K562 (cell line): ENCODE results near the gene TEX38. TPM values are rescaled to one million over a fixed set of nuclear protein-coding genes. Genes with fewer than 3 reads are reported as not detected.

Source experiments
- CHD1 ChIP-seq: fragments of 200-600 bp; sonication (generic); IDR thresholded peaks from one replicate; pipeline ENCODE4 v1.6.1; 2012; ENCODE audit warnings: mild to moderate bottlenecking, moderate library complexity, low read length, inconsistent platforms
- CREM ChIP-seq: IDR thresholded peaks from 2 replicates; pipeline ENCODE4 v1.6.1; 2014; ENCODE audit warnings: antibody characterized with exemption, low read depth
- FOS ChIP-seq: IDR thresholded peaks from 3 replicates; pipeline ENCODE4 v1.6.1; 2011; ENCODE audit not compliant: insufficient read length; ENCODE audit errors: extremely low read depth
- ID3 ChIP-seq, 2 experiments: fragments of 250-450 bp in 1 of 2; fragments of 450-650 bp in 1 of 2; sonication (Bioruptor Pico) in 1 of 2; IDR thresholded peaks; 2 replicates each; pipeline versions ENCODE4 v1.6.1 to v1.8.0; 2016 to 2021; ENCODE audit warnings: mild to moderate bottlenecking in 2 of 2, moderate library complexity in 2 of 2, missing compliant biosample characterization in 1 of 2, missing genetic modification characterization in 1 of 2
- NELFE ChIP-seq: IDR thresholded peaks from 2 replicates; pipeline ENCODE4 v1.6.1; 2011; ENCODE audit warnings: mild to moderate bottlenecking; ENCODE audit not compliant: insufficient read depth, insufficient read length
- PCBP1 ChIP-seq: fragments of 200-400 bp; formaldehyde crosslinking; IDR thresholded peaks from 2 replicates; pipeline ENCODE4 v1.6.1; 2018; ENCODE audit warnings: mild to moderate bottlenecking, low read depth, low read length; ENCODE audit not compliant: poor library complexity, severe bottlenecking
- POLR2AphosphoS2 ChIP-seq: IDR thresholded peaks from 2 replicates; pipeline ENCODE4 v1.6.1; 2012; ENCODE audit warnings: low read length, improper control_type of control experiment
- SMAD1 ChIP-seq: fragments of 150-350 bp; IDR thresholded peaks from 2 replicates; pipeline ENCODE4 v1.6.1; 2014; ENCODE audit warnings: low read length, low read depth; ENCODE audit not compliant: partially characterized antibody
- TEAD4 ChIP-seq, 2 experiments: sonication (generic) in 1 of 2; formaldehyde crosslinking in 1 of 2; IDR thresholded peaks; 2 replicates each; pipeline versions ENCODE4 v1.6.1 to v1.8.0; 2012 to 2022; ENCODE audit warnings: borderline replicate concordance in 1 of 2, inconsistent platforms in 1 of 2, low read length in 1 of 2, mild to moderate bottlenecking in 1 of 2, missing genetic modification reagents in 1 of 2
- ZFP36 ChIP-seq: fragments of 150-350 bp; IDR thresholded peaks from 2 replicates; pipeline ENCODE4 v1.6.1; 2018; ENCODE audit warnings: low read length, low read depth; ENCODE audit not compliant: partially characterized antibody
- ZNF239 ChIP-seq: fragments of 250-450 bp; sonication (Bioruptor Pico); IDR thresholded peaks from 2 replicates; pipeline ENCODE4 v1.4.0; 2020; ENCODE audit warnings: mild to moderate bottlenecking
- ZNF395 ChIP-seq: fragments of 200-800 bp; sonication (Bioruptor generic); IDR thresholded peaks from 2 replicates; pipeline ENCODE4 v1.6.1; 2017; ENCODE audit warnings: missing genetic modification characterization, missing compliant biosample characterization
- polyA plus RNA-seq, 8 experiments: library from polyadenylated mRNA; depleted of rRNA in 4 of 8; stranded (reverse) in 5 of 8; unstranded in 3 of 8; fragments of >200 nt; fragmentation: Nextera tagmentation in 2 of 8; fragmentation: Illumina TruSeq in 1 of 8; extraction: Ambion mirVana in 2 of 8; extraction: Trizol in 1 of 8; gene quantifications; 2 replicates each; pipeline versions ENCODE4 v1.2.1 to v1.2.3, GENCODE V29; 2011 to 2014; ENCODE audit warnings: inconsistent platforms in 1 of 8, missing spikeins in 1 of 8
- total RNA-seq, 7 experiments: library from RNA; depleted of rRNA in 6 of 7; stranded (reverse); fragments of >200 nt in 6 of 7; fragmentation: Illumina TruSeq in 2 of 7; extraction: Trizol in 2 of 7; gene quantifications; 2 replicates each; pipeline versions ENCODE4 v1.2.1 to v1.2.3, GENCODE V29; 2011 to 2021; ENCODE audit warnings: low replicate concordance in 1 of 7
- TF ChIP-seq, protein P1 (sequence below): sonication (generic); formaldehyde crosslinking; IDR thresholded peaks from 2 replicates; pipeline ENCODE4 v1.9.0; 2022; ENCODE audit warnings: mild to moderate bottlenecking, missing genetic modification reagents
- TF ChIP-seq, protein P2 (sequence below): fragments of 450-650 bp; IDR thresholded peaks from 2 replicates; pipeline ENCODE4 v1.6.1; 2018; ENCODE audit not compliant: partially characterized antibody
- TF ChIP-seq, protein P3 (sequence below), 2 experiments: fragments of 450-650 bp in 1 of 2; IDR thresholded peaks; 2 replicates each; pipeline ENCODE4 v1.6.1; 2011 to 2017; ENCODE audit warnings: low read depth in 2 of 2, antibody characterized with exemption in 1 of 2, borderline replicate concordance in 1 of 2, low read length in 1 of 2, mild to moderate bottlenecking in 1 of 2, mixed read lengths in 1 of 2; ENCODE audit not compliant: control insufficient read depth in 1 of 2

TEX38 gene
- total and polyA plus RNA-seq, 9 of the 15 experiments (the other 6 are each of a cell fraction or from before 2014, with no cell fraction given) = not detected

DNA sequence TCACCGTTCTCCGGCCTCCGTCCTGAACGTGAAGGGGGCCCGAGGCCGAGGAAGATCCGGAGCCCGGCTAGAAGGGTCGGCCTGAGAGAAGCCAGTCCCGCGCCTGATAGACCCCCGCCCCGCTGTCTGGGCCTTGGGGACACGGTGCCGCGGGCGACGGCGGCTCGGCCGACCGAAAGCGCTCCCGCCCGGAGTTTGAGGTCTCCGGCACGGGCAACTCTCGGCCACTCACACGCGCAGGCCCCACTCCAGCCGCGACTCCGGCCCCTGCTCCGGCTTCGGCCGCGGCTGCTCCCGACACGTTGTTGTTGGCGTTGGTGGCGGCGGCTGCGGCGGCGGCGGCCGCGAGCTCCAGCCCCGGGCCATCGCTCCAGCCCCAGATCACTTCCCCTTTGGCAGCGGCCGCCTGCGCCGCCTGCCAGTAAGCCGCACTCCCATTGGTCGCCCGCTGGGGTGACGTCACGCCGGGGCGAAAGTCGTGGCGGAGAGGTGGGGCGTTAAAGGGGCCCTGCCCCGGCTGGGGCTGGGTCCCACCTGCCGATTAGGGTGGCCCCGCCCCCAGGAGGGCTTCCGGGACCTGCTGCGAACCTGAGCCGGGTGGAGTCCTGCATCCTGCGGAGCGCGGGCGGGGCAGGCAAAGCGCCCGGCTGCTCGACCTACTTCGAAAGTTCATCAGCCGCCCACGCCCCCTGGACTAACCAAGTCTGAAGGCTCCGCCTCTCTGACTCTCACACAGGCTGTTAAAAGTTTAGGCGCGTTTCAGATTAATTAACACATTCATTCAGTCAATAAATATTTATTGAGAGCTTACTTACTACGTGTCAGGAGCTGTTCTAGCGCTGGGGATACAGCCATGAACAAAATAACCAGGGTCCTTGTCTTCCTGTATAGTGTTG lies 47.3 kb downstream of the TEX38 start, which contains the start of gene EFCAB14 (continued):
- TF ChIP-seq CREM (peak; percentile 98), TEAD4 (IDR thresholded peaks at IDR 0.05; ENCODE audit: low read length) (no peak), TEAD4 (CRISPR knock-in tag; IDR thresholded peaks at IDR 0.05; ENCODE audit: borderline replicate concordance) (no peak), PCBP1 (peak; percentile 76), CHD1 (peak; percentile 47), ID3 (CRISPR knock-in tag; IDR thresholded peaks at IDR 0.05) (no peak), ID3 (tag; IDR thresholded peaks at IDR 0.05) (0 out of 2 replicates have a peak, but pooled peaks have one; percentile 24), ZNF395 (peak; percentile 76; the same call in 1 of the 2 replicates), SMAD1 (peak; percentile 57), ZFP36 (no peak), POLR2AphosphoS2 (no peak), ZNF239 (CRISPR knock-in tag) (no peak), NELFE (no peak), FOS (peak; percentile 89)
- TF ChIP-seq, protein P1, sequence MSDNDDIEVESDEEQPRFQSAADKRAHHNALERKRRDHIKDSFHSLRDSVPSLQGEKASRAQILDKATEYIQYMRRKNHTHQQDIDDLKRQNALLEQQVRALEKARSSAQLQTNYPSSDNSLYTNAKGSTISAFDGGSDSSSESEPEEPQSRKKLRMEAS (CRISPR knock-in tag) = peak; percentile 97
- TF ChIP-seq, protein P2, sequence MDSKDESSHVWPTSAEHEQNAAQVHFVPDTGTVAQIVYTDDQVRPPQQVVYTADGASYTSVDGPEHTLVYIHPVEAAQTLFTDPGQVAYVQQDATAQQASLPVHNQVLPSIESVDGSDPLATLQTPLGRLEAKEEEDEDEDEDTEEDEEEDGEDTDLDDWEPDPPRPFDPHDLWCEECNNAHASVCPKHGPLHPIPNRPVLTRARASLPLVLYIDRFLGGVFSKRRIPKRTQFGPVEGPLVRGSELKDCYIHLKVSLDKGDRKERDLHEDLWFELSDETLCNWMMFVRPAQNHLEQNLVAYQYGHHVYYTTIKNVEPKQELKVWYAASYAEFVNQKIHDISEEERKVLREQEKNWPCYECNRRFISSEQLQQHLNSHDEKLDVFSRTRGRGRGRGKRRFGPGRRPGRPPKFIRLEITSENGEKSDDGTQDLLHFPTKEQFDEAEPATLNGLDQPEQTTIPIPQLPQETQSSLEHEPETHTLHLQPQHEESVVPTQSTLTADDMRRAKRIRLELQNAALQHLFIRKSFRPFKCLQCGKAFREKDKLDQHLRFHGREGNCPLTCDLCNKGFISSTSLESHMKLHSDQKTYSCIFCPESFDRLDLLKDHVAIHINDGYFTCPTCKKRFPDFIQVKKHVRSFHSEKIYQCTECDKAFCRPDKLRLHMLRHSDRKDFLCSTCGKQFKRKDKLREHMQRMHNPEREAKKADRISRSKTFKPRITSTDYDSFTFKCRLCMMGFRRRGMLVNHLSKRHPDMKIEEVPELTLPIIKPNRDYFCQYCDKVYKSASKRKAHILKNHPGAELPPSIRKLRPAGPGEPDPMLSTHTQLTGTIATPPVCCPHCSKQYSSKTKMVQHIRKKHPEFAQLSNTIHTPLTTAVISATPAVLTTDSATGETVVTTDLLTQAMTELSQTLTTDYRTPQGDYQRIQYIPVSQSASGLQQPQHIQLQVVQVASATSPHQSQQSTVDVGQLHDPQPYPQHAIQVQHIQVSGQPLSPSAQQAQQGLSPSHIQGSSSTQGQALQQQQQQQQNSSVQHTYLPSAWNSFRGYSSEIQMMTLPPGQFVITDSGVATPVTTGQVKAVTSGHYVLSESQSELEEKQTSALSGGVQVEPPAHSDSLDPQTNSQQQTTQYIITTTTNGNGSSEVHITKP = peak; percentile 55
- TF ChIP-seq, protein P3, sequence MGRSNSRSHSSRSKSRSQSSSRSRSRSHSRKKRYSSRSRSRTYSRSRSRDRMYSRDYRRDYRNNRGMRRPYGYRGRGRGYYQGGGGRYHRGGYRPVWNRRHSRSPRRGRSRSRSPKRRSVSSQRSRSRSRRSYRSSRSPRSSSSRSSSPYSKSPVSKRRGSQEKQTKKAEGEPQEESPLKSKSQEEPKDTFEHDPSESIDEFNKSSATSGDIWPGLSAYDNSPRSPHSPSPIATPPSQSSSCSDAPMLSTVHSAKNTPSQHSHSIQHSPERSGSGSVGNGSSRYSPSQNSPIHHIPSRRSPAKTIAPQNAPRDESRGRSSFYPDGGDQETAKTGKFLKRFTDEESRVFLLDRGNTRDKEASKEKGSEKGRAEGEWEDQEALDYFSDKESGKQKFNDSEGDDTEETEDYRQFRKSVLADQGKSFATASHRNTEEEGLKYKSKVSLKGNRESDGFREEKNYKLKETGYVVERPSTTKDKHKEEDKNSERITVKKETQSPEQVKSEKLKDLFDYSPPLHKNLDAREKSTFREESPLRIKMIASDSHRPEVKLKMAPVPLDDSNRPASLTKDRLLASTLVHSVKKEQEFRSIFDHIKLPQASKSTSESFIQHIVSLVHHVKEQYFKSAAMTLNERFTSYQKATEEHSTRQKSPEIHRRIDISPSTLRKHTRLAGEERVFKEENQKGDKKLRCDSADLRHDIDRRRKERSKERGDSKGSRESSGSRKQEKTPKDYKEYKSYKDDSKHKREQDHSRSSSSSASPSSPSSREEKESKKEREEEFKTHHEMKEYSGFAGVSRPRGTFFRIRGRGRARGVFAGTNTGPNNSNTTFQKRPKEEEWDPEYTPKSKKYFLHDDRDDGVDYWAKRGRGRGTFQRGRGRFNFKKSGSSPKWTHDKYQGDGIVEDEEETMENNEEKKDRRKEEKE (IDR thresholded peaks at IDR 0.05; ENCODE audit: borderline replicate concordance in 1 of 2, control insufficient read depth in 1 of 2, low read depth in 2 of 2, low read length in 1 of 2) = peak in 1 of 2 experiments; percentile 80; a peak in 1 of 4 replicates
